Testis (tissue), 2 donors: ENCODE data around the gene NOVA1.

ENCODE experiments used
- CTCF ChIP-seq, 3 experiments: fragments of 450-650 bp in 2 of 3; fragments of 200-600 bp in 1 of 3; sonication (generic) in 1 of 3; IDR thresholded peaks; one replicate each; pipeline ENCODE4 v1.5.1; 2016 to 2019; ENCODE audit warnings: antibody characterized with exemption in 3 of 3, mild to moderate bottlenecking in 2 of 3, moderate library complexity in 1 of 3
- POLR2A ChIP-seq: fragments of 450-650 bp; IDR thresholded peaks from one replicate; pipeline ENCODE4 v1.6.1; 2017; ENCODE audit warnings: antibody characterized with exemption, mild to moderate bottlenecking, moderate library complexity

- TF ChIP-seq CTCF (IDR thresholded peaks at IDR 0.05) = no peak
- no peak for TF ChIP-seq POLR2A
Measured at GRCh38 chr14:26531894-26532293, 65.9 kb downstream of the NOVA1 start.
